Epithelial cell of esophagus (primary cell): ENCODE measurements around the gene PNLDC1.

Experiments
- DNase-seq: peaks from one replicate; pipeline ENCODE4 v3.0.0; 2010; ENCODE audit warnings: low read depth
- H3K4me3 ChIP-seq: 2 replicates; pipeline ENCODE4 v1.5.1; 2011; ENCODE audit warnings: mild to moderate bottlenecking, low read length, control low read depth
- CTCF ChIP-seq: IDR thresholded peaks from 2 replicates; pipeline ENCODE4 v1.5.1; 2011; ENCODE audit warnings: low read depth, mild to moderate bottlenecking, low read length, control low read depth, inconsistent platforms; ENCODE audit not compliant: insufficient read depth; ENCODE audit errors: missing control alignments

The PNLDC1 gene, protein sequence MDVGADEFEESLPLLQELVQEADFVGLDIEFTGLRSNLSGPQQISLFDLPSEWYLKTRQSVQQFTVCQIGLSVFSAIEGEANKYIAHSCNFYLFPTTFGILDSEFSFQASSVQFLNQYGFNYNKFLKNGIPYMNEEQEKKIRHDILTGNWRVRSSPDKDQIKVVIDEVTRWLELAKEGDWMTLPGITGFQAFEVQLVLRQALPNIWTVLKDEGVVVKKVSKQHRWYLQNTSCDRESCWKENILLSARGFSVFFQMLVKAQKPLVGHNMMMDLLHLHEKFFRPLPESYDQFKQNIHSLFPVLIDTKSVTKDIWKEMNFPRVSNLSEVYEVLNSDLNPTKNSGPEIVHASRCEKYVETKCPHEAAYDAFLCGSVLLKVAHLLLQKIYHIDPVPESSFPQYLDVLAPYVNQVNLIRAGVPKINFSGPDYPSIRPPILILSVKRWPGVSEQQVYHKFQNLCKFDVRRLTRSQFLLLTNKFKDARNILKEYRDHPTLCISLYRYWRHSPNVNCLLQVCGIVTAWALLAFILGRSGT

GRCh38 chr6:159800141-159800865 is at the start of gene PNLDC1:
Gene PNLDC1, plus strand, starts transcription at chr6:159800276. Its CDS starts 32 bp downstream, at chr6:159800308.
- TF ChIP-seq CTCF = no peak
- no peak for DNase-seq
- H3K4me3 ChIP-seq = no peak within 1 kb of the TSS

DNA sequence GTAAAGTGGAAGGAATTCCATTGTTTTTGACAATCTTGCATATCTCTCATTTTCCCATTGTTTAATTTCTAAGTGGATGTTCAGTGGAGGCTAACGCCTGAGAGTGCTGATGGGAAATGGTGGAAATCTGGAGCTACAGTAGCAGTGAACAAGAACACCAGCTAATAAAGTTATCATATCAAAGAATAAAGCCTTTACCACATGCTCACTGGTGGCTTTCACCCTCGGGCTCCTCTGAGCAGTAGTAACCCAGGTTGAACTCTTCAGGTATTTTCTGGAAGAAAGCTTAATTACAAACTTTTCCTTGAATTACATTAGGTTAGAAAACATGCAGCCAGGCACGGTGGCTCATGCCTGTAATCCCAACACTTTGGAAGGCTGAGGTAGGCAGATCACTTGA is 48.6 kb upstream of the PNLDC1 start:
- no peak for DNase-seq
- no peak for TF ChIP-seq CTCF
- H3K4me3 ChIP-seq = no peak overlapping the region

GRCh38 chr6:159753081-159753872 is 46.8 kb upstream of the PNLDC1 start:
- H3K4me3 ChIP-seq = no peak overlapping the region
- TF ChIP-seq CTCF = no peak
- DNase-seq = no peak

- TF ChIP-seq CTCF = no peak
- no peak for DNase-seq
- no peak overlapping the region for H3K4me3 ChIP-seq
These were observed 45.7 kb upstream of the PNLDC1 start for GRCh38 chr6:159754401-159754800.

GRCh38 chr6:159754959-159755914 is 44.8 kb upstream of the PNLDC1 start:
- H3K4me3 ChIP-seq = no peak overlapping the region
- TF ChIP-seq CTCF = no peak
- DNase-seq = no peak

DNA sequence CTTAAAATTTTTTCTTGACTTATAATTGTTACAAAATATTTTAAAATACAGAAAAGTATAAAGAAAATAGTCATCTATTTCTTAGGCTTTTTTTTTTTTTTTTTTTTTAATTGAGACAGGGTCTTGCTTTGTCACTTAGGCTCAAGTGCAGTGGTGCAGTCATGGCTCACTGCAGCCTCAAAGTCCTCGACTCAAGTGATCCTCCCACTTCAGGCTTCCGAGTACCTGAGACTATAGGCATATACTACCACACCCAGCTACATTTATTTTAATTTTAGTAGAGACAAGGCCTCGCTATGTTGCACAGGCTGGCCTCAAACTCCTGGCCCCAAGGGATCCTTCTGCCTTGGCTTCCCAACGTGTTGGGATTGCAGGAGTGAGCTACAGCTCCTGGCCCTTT is 43.6 kb upstream of the PNLDC1 start:
- DNase-seq = no peak
- TF ChIP-seq CTCF = no peak
- no peak overlapping the region for H3K4me3 ChIP-seq
